NT2/D1 (cell line): ENCODE results near the gene MYNN.

Experiments used
- DNase-seq: peaks from one replicate; pipeline ENCODE4 v3.0.0-alpha.2; 2011; ENCODE audit warnings: low read depth, low spot score
- H3K27me3 ChIP-seq: 2 replicates; pipeline ENCODE4 v1.6.0; 2011; ENCODE audit warnings: mild to moderate bottlenecking; ENCODE audit not compliant: insufficient read length, insufficient read depth
- H3K36me3 ChIP-seq: 2 replicates; pipeline ENCODE4 v1.6.1; 2011; ENCODE audit warnings: mild to moderate bottlenecking, low read length, mixed read lengths; ENCODE audit not compliant: insufficient read depth, insufficient read length
- H3K4me1 ChIP-seq: 2 replicates; pipeline ENCODE4 v1.5.1; 2011; ENCODE audit not compliant: insufficient read depth, insufficient read length
- H3K4me3 ChIP-seq: 2 replicates; pipeline ENCODE4 v1.5.1; 2011; ENCODE audit warnings: low read depth; ENCODE audit not compliant: insufficient read length
- H3K9ac ChIP-seq: 2 replicates; pipeline ENCODE4 v1.6.0; 2011; ENCODE audit warnings: low read depth; ENCODE audit not compliant: insufficient read length
- H3K9me3 ChIP-seq: 2 replicates; pipeline ENCODE4 v1.5.1; 2011; ENCODE audit warnings: mild to moderate bottlenecking, low read length; ENCODE audit not compliant: insufficient read depth
- SUZ12 ChIP-seq: IDR thresholded peaks from 2 replicates; pipeline ENCODE4 v1.6.1; 2011; ENCODE audit not compliant: insufficient read length, insufficient read depth; ENCODE audit errors: extremely low read depth
- YY1 ChIP-seq: IDR thresholded peaks from 2 replicates; pipeline ENCODE4 v1.6.1; 2011; ENCODE audit not compliant: insufficient read length, insufficient read depth
- ZNF274 ChIP-seq: IDR thresholded peaks from 2 replicates; pipeline ENCODE4 v1.6.1; 2011; ENCODE audit warnings: mild to moderate bottlenecking, low read depth, low read length

Gene MYNN

GRCh38 chr3:169835533-169835932 is 62.3 kb downstream of the MYNN start:
- H3K36me3 ChIP-seq, result no peaks in the 10 kb centered on the region
- DNase-seq, result no peak
- H3K4me1 ChIP-seq, result peaks cover 4% of the 10 kb centered on the region
- TF ChIP-seq SUZ12, result no peak
- no peak for TF ChIP-seq ZNF274
- no peak for TF ChIP-seq YY1
- H3K4me3 ChIP-seq, result no peak overlapping the region
- no peaks in the 10 kb centered on the region for H3K9me3 ChIP-seq
- H3K27me3 ChIP-seq, result no peaks in the 10 kb centered on the region
- H3K9ac ChIP-seq, result no peak overlapping the region

- no peak for TF ChIP-seq ZNF274
- no peak for TF ChIP-seq YY1
- TF ChIP-seq SUZ12, result no peak
- H3K9me3 ChIP-seq, result no peaks in the 10 kb centered on the region
- H3K27me3 ChIP-seq, result no peaks in the 10 kb centered on the region
- no peaks in the 10 kb centered on the region for H3K36me3 ChIP-seq
- H3K4me1 ChIP-seq, result peaks cover 4% of the 10 kb centered on the region
- H3K9ac ChIP-seq, result no peak overlapping the region
- H3K4me3 ChIP-seq, result no peak overlapping the region
- peak; percentile 40 for DNase-seq
Measured at GRCh38 chr3:169836078-169836941, 63.1 kb downstream of the MYNN start.

DNA sequence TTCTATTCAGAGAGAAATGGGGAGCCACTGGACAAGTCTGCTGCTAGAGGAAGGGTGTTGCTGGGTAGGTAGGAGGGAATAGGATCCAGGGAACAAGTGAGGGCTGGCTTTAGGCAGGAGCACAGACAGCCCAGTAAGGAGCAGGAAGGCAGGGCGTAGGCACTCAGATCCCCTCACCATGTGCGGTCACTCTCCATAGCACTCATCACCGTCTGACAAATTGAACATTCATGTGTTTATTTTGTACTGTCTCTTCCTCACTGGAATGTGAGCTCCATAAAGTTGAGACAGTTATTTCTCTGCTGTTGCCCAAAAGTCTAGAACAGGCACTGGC is 63.7 kb downstream of the MYNN start:
- Histone ChIP-seq H3K36me3 (no peaks in the 10 kb centered on the region), H3K4me3 (no peak overlapping the region), H3K27me3 (no peaks in the 10 kb centered on the region), H3K9ac (no peak overlapping the region), H3K9me3 (no peaks in the 10 kb centered on the region), H3K4me1 (peaks cover 4% of the 10 kb centered on the region)
- TF ChIP-seq SUZ12 (no peak), YY1 (no peak), ZNF274 (no peak)
- no peak for DNase-seq

DNA sequence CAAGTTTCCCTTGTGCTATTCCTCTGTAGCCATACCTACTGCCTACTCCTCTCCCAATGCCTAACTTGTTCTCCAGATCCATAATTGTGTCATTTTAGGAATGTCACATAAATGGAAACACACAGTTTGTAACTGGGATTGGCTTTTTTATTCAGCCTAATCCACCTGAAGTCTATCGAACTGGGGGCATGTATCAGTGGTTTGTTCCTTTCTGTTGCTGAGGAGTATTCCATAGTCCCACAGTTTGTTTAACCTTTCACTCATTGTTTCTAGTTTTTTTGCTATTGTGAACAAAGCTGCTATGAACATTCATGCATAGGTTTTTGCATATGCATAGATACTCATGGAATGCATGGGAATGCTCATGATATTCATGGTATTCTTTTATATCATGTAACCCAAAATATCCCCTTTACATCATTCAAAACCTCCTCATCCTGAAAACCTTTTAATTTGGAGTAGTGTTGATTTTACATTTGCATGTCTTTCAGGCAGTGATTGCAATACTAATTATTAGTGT is 65.4 kb downstream of the MYNN start:
- no peak for DNase-seq
- no peaks in the 10 kb centered on the region for H3K36me3 ChIP-seq
- TF ChIP-seq YY1 (no peak), ZNF274 (no peak), SUZ12 (no peak)
- no peak overlapping the region for H3K9ac ChIP-seq
- peaks cover 4% of the 10 kb centered on the region for H3K4me1 ChIP-seq
- H3K9me3 ChIP-seq, result no peaks in the 10 kb centered on the region
- H3K27me3 ChIP-seq, result no peaks in the 10 kb centered on the region
- H3K4me3 ChIP-seq, result no peak overlapping the region
